Measurements from ENCODE around the gene TMEM59L. TPM values are rescaled to one million over a fixed set of nuclear protein-coding genes. Genes with fewer than 3 reads are reported as not detected.

TMEM59L gene
- total RNA-seq, 1 experiment from 2014 or later, result 2.4 TPM

DNA sequence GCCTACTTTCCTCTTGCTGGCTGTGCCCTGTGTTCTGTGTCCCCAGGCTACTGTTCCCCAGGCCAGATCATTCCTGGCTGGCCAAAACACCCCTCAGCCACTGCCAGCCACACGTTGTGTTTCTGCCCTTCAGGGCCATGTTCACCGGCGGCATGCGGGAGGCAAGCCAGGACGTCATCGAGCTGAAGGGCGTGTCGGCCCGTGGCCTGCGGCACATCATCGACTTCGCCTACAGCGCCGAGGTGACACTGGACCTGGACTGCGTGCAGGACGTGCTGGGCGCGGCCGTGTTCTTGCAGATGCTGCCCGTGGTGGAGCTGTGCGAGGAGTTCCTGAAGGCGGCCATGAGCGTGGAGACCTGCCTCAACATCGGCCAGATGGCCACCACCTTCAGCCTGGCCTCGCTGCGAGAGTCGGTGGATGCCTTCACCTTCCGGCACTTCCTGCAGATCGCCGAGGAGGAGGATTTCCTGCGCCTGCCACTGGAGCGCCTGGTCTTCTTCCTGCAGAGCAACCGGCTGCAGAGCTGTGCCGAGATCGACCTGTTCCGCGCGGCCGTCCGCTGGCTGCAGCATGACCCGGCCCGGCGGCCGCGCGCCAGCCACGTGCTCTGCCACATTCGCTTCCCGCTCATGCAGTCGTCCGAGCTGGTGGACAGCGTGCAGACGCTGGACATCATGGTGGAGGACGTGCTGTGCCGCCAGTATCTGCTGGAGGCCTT is 55.0 kb downstream of the TMEM59L start:
- TF ChIP-seq SIN3A (IDR thresholded peaks at IDR 0.05; ENCODE audit: borderline replicate concordance, insufficient read depth, low read depth, low read length) (no peak), TCF7L2 (IDR thresholded peaks at IDR 0.05; ENCODE audit: low read depth, low read length) (no peak), POLR2AphosphoS5 (IDR thresholded peaks at IDR 0.05; ENCODE audit: low read depth, low read length) (no peak)
- TF ChIP-seq, protein P1, sequence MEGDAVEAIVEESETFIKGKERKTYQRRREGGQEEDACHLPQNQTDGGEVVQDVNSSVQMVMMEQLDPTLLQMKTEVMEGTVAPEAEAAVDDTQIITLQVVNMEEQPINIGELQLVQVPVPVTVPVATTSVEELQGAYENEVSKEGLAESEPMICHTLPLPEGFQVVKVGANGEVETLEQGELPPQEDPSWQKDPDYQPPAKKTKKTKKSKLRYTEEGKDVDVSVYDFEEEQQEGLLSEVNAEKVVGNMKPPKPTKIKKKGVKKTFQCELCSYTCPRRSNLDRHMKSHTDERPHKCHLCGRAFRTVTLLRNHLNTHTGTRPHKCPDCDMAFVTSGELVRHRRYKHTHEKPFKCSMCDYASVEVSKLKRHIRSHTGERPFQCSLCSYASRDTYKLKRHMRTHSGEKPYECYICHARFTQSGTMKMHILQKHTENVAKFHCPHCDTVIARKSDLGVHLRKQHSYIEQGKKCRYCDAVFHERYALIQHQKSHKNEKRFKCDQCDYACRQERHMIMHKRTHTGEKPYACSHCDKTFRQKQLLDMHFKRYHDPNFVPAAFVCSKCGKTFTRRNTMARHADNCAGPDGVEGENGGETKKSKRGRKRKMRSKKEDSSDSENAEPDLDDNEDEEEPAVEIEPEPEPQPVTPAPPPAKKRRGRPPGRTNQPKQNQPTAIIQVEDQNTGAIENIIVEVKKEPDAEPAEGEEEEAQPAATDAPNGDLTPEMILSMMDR (IDR thresholded peaks at IDR 0.05), result no peak
- TF ChIP-seq, protein P2, sequence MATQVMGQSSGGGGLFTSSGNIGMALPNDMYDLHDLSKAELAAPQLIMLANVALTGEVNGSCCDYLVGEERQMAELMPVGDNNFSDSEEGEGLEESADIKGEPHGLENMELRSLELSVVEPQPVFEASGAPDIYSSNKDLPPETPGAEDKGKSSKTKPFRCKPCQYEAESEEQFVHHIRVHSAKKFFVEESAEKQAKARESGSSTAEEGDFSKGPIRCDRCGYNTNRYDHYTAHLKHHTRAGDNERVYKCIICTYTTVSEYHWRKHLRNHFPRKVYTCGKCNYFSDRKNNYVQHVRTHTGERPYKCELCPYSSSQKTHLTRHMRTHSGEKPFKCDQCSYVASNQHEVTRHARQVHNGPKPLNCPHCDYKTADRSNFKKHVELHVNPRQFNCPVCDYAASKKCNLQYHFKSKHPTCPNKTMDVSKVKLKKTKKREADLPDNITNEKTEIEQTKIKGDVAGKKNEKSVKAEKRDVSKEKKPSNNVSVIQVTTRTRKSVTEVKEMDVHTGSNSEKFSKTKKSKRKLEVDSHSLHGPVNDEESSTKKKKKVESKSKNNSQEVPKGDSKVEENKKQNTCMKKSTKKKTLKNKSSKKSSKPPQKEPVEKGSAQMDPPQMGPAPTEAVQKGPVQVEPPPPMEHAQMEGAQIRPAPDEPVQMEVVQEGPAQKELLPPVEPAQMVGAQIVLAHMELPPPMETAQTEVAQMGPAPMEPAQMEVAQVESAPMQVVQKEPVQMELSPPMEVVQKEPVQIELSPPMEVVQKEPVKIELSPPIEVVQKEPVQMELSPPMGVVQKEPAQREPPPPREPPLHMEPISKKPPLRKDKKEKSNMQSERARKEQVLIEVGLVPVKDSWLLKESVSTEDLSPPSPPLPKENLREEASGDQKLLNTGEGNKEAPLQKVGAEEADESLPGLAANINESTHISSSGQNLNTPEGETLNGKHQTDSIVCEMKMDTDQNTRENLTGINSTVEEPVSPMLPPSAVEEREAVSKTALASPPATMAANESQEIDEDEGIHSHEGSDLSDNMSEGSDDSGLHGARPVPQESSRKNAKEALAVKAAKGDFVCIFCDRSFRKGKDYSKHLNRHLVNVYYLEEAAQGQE (IDR thresholded peaks at IDR 0.05; ENCODE audit: insufficient read depth in 1 of 2, low read depth in 2 of 2, low read length in 1 of 2), result no peak
- H3K4me1 ChIP-seq (ENCODE audit: control insufficient read depth, insufficient read depth, low read length), result no peaks in the 10 kb centered on the region
- no peak for DNase-seq (ENCODE audit: low read depth, low spot score)
- POLR2A ChIA-PET, result no interaction called here
- in situ Hi-C loops (cut with HindIII; ENCODE audit: low pct_unique_long_range_greater_than_20kb, low sequenced_read_pairs), result no loop called here
- no peak for ATAC-seq
- no TSS peak for BruUV-seq (replicated peaks)
- intact Hi-C loops (cut with micrococcal nuclease; ENCODE audit: unreplicated experiment), result no loop called here
- H3K27me3 ChIP-seq (ENCODE audit: control insufficient read depth, insufficient read depth, low read length), result no peaks in the 10 kb centered on the region
- no peaks in the 10 kb centered on the region for H3K36me3 ChIP-seq (ENCODE audit: control insufficient read depth, insufficient read depth, low read length)
- H3K9me3 ChIP-seq (ENCODE audit: control insufficient read depth, insufficient read depth, low read depth, low read length), result no peaks in the 10 kb centered on the region
- CTCF ChIA-PET, result no interaction called here
- no peak overlapping the region for H3K27ac ChIP-seq (ENCODE audit: low read length)
- no peak overlapping the region for H3K4me3 ChIP-seq (ENCODE audit: low read depth in 2 of 2, low read length in 2 of 2)

DNA sequence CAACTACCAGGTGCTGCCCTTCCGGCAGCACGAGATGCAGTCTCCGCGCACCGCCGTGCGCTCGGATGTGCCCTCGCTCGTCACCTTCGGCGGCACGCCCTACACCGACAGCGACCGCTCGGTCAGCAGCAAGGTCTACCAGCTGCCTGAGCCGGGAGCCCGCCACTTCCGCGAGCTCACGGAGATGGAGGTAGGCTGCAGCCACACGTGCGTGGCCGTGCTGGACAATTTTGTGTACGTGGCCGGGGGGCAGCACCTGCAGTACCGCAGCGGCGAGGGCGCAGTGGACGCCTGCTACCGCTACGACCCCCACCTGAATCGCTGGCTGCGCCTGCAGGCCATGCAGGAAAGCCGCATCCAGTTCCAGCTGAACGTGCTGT is 55.6 kb downstream of the TMEM59L start:
- H3K27me3 ChIP-seq (ENCODE audit: control insufficient read depth, insufficient read depth, low read length), result no peaks in the 10 kb centered on the region
- POLR2A ChIA-PET, result no interaction called here
- H3K4me1 ChIP-seq (ENCODE audit: control insufficient read depth, insufficient read depth, low read length), result no peaks in the 10 kb centered on the region
- H3K4me3 ChIP-seq (ENCODE audit: low read depth in 2 of 2, low read length in 2 of 2), result no peak overlapping the region
- no peaks in the 10 kb centered on the region for H3K36me3 ChIP-seq (ENCODE audit: control insufficient read depth, insufficient read depth, low read length)
- no peak for TF ChIP-seq POLR2AphosphoS5 (IDR thresholded peaks at IDR 0.05; ENCODE audit: low read depth, low read length)
- TF ChIP-seq, protein P1 (IDR thresholded peaks at IDR 0.05), result no peak
- no peak for TF ChIP-seq SIN3A (IDR thresholded peaks at IDR 0.05; ENCODE audit: borderline replicate concordance, insufficient read depth, low read depth, low read length)
- TF ChIP-seq, protein P2 (IDR thresholded peaks at IDR 0.05; ENCODE audit: insufficient read depth in 1 of 2, low read depth in 2 of 2, low read length in 1 of 2), result no peak
- TF ChIP-seq TCF7L2 (IDR thresholded peaks at IDR 0.05; ENCODE audit: low read depth, low read length), result no peak
- no peak for DNase-seq (ENCODE audit: low read depth, low spot score)
- intact Hi-C loops (cut with micrococcal nuclease; ENCODE audit: unreplicated experiment) (no loop called here), in situ Hi-C loops (cut with HindIII; ENCODE audit: low pct_unique_long_range_greater_than_20kb, low sequenced_read_pairs) (no loop called here)
- BruUV-seq (replicated peaks), result no TSS peak
- CTCF ChIA-PET, result no interaction called here
- no peak overlapping the region for H3K27ac ChIP-seq (ENCODE audit: low read length)
- no peak for ATAC-seq
- H3K9me3 ChIP-seq (ENCODE audit: control insufficient read depth, insufficient read depth, low read depth, low read length), result no peaks in the 10 kb centered on the region

All from Panc1 (cell line).